Large intestine (tissue), 3 donors: ENCODE measurements around the gene ABLIM1. TPM values are rescaled to one million over a fixed set of nuclear protein-coding genes. Genes with fewer than 3 reads are reported as not detected.

Experiments used
- DNase-seq, 2 donors: peaks; one replicate each; pipeline versions ENCODE4 v3.0.0 to v3.0.0-alpha.2; 2013
- H3K27ac ChIP-seq: one replicate; pipeline ENCODE4 v1.5.1; 2013; ENCODE audit warnings: low read length
- H3K27me3 ChIP-seq: 2 replicates; pipeline ENCODE4 v1.6.1; 2013; ENCODE audit warnings: low read length; ENCODE audit not compliant: control insufficient read depth, insufficient read depth
- H3K36me3 ChIP-seq: 2 replicates; pipeline ENCODE4 v1.6.1; 2013; ENCODE audit warnings: low read length; ENCODE audit not compliant: control insufficient read depth, insufficient read depth
- H3K4me1 ChIP-seq: one replicate; pipeline ENCODE4 v1.6.1; 2013; ENCODE audit warnings: low read length; ENCODE audit not compliant: control insufficient read depth, insufficient read depth
- H3K4me3 ChIP-seq: one replicate; pipeline ENCODE4 v1.5.1; 2013; ENCODE audit warnings: low read length
- H3K9me3 ChIP-seq: one replicate; pipeline ENCODE4 v1.6.1; 2013; ENCODE audit warnings: mild to moderate bottlenecking, low read depth, low read length, moderate library complexity; ENCODE audit not compliant: control insufficient read depth
- WGBS: methylation state at CpG from one replicate; pipeline ENCODE4 v1.1.5; 2013; ENCODE audit warnings: low lambda C conversion rate; ENCODE audit not compliant: insufficient coverage; 5-methylcytosine and 5-hydroxymethylcytosine counted together
- polyA plus RNA-seq: library from polyadenylated mRNA; unstranded; fragments of 120-200 nt; gene quantifications from one replicate; pipeline ENCODE4 v1.2.1, GENCODE V29; 2013

Gene ABLIM1
- polyA plus RNA-seq, 1 donor = 54.9 TPM

DNA sequence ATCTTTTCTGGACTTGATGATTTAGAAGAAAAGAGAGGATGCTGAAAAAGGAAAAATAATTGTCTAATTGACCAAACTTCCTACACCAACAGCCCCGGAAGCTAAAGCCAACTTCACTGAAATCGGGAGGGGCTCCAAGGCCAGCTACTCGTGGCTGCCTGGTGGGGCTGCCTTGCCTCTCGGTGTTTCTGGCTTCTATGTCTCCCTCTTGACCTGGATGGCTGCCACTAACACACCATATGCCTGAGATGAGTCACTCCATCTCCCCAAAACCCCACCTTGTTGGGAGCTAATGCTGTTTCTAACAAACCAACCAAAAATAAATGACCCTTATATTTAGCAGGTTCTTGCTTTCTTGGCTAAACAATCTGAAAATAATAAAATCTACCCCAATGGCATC, 166.1 kb downstream of the ABLIM1 start:
- H3K27ac ChIP-seq = no peak overlapping the region
- DNase-seq = no peak
- no CpG with 5 or more reads among the region's 4 CpGs for WGBS
- H3K36me3 ChIP-seq = peaks cover 15% of the 10 kb centered on the region
- H3K4me1 ChIP-seq = no peaks in the 10 kb centered on the region
- H3K4me3 ChIP-seq = no peak overlapping the region
- H3K27me3 ChIP-seq = no peaks in the 10 kb centered on the region
- H3K9me3 ChIP-seq = no peaks in the 10 kb centered on the region

DNA sequence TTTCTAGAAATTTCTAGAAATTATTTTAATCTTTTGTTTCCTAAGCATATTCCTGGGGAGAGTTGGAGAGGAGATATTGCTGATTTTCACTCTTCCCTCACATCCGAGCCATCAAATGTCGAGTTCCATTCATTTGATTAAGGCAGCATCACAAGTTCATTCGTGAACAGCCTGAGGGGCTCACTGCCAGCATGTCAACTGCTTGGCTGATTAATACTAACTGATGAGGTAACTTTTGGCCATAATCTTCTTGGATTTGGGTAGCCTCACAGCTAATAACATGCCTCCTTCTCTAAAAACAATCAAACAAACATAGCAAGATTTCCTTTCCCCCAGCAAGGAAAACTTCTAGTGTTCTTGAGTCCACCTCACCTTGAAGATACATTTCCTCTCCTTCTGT, 166.7 kb downstream of the ABLIM1 start:
- H3K4me1 ChIP-seq = no peaks in the 10 kb centered on the region
- H3K27ac ChIP-seq = no peak overlapping the region
- no peak for DNase-seq
- H3K9me3 ChIP-seq = no peaks in the 10 kb centered on the region
- no CpG with 5 or more reads among the region's 3 CpGs for WGBS
- H3K36me3 ChIP-seq = peaks cover 17% of the 10 kb centered on the region
- no peak overlapping the region for H3K4me3 ChIP-seq
- no peaks in the 10 kb centered on the region for H3K27me3 ChIP-seq

GRCh38 chr10:114489521-114490310, 168.4 kb downstream of the ABLIM1 start:
- Histone ChIP-seq H3K27me3 (no peaks in the 10 kb centered on the region), H3K4me3 (no peak overlapping the region), H3K9me3 (no peaks in the 10 kb centered on the region), H3K36me3 (peaks cover 29% of the 10 kb centered on the region), H3K4me1 (no peaks in the 10 kb centered on the region), H3K27ac (no peak overlapping the region)
- no peak for DNase-seq
- WGBS = 100% methylated on average over 1 of the region's 14 CpGs

DNA sequence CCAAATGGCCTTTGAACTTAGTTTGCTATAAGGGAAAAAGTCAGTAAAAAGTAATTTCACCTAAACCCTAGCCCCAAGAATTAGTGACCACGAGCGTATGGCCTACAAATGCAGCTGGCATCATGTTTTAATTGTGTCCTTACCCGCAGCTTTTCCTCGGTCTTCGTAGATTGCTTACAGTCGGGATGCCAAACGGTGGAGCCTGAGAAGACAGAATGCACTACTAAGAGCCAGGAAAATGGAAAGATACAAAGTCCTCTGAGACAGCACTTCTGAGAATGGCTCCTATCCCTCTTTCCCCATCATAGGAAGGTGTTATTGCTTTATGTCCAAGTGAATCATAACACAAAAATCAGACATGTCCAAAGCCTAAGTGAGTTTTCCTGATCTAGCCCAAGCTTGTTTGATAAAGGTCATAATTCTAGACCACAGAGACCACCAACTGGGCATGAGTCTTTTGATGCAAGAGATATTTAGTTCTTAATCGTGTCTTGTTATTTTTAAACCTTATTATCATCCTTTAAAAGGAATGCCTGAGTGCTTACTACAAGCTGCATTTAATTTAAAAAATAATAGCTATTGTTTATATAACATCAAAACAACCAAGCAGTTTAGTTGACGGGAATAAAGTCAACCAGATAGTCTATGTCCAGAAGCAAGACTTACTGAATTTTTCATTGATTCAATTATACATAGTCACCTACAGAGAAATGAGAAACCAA, 170.1 kb downstream of the ABLIM1 start:
- H3K9me3 ChIP-seq = no peaks in the 10 kb centered on the region
- H3K27ac ChIP-seq = no peak overlapping the region
- H3K36me3 ChIP-seq = peaks cover 31% of the 10 kb centered on the region
- H3K4me1 ChIP-seq = no peaks in the 10 kb centered on the region
- H3K27me3 ChIP-seq = no peaks in the 10 kb centered on the region
- H3K4me3 ChIP-seq = no peak overlapping the region
- no peak for DNase-seq
- WGBS = 89% methylated on average over 1 of the region's 9 CpGs

- H3K4me3 ChIP-seq = no peak overlapping the region
- no peak overlapping the region for H3K27ac ChIP-seq
- H3K27me3 ChIP-seq = no peaks in the 10 kb centered on the region
- no peaks in the 10 kb centered on the region for H3K9me3 ChIP-seq
- WGBS = 82% methylated on average over 4 of the region's 10 CpGs
- DNase-seq = no peak
- H3K36me3 ChIP-seq = peaks cover 31% of the 10 kb centered on the region
- H3K4me1 ChIP-seq = no peaks in the 10 kb centered on the region
Measured at GRCh38 chr10:114486938-114487814, 170.9 kb downstream of the ABLIM1 start.

GRCh38 chr10:114485696-114486400, 172.2 kb downstream of the ABLIM1 start:
- H3K9me3 ChIP-seq = no peaks in the 10 kb centered on the region
- H3K27ac ChIP-seq = no peak overlapping the region
- no peak for DNase-seq
- no peak overlapping the region for H3K4me3 ChIP-seq
- no peaks in the 10 kb centered on the region for H3K4me1 ChIP-seq
- no CpG with 5 or more reads among the region's 5 CpGs for WGBS
- peaks cover 31% of the 10 kb centered on the region for H3K36me3 ChIP-seq
- no peaks in the 10 kb centered on the region for H3K27me3 ChIP-seq

DNA sequence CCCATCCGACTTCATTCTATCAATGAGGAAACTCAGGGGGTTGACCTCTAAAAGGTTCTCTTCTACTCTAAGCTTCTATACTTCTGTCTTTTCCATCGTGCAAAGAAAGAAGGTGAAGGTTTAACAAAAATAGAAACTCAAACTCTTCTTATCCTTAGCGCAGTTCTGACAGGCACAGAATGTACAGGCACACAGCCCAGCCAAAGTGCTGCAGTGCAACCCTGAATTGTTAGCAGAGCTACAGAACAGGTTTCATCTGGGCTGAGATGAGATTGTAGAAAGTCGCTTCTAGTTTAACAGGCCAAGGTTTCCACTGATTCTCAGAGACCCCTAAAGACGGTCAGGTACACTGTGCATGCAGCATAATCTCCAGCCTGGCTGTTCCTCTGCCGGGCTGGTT, 174.5 kb downstream of the ABLIM1 start:
- Histone ChIP-seq H3K27ac (no peak overlapping the region), H3K4me3 (no peak overlapping the region), H3K9me3 (no peaks in the 10 kb centered on the region), H3K27me3 (no peaks in the 10 kb centered on the region), H3K4me1 (no peaks in the 10 kb centered on the region), H3K36me3 (peaks cover 24% of the 10 kb centered on the region)
- DNase-seq = no peak
- 94% methylated on average over 2 of the region's 6 CpGs for WGBS

DNA sequence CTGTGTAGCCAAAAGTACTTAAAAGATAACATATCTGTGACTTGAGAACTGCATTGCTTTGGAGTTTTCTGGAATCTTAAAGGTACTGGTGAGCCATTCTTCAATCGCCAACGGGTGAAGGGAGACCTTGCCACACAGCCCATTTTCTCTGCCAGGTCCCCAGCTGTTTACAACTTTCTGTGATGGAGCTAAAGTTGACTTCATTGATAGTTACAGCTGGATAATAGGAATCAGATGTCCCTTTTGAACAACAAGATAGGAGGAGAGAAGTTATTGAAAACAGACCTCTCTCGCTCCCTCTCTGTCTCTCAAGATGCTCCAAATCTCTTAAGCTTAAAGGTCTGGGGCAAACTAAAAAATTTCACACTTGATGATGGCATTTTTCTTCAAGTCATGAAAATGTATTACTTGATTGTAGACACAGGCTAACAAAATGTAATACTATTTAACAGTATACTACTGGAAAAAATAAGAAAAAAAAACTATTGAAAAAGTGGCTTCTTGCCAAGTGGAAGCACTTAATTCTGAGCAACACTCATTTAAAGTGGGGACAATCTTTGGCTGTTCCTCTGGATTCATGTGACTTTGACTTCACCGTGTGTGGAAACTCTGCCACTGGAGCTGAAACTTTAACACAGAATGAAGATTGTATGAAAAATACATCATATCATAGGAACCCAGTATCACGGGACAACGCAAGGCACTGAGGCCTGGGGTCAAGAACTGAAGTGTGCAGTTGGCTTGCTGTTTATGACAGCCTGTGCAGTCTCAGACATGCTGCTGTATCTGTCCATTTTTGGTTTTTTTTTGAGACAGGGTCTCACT, 175.4 kb downstream of the ABLIM1 start:
- H3K27ac ChIP-seq = no peak overlapping the region
- no peaks in the 10 kb centered on the region for H3K4me1 ChIP-seq
- H3K4me3 ChIP-seq = no peak overlapping the region
- 83% methylated on average over 1 of the region's 6 CpGs for WGBS
- H3K9me3 ChIP-seq = no peaks in the 10 kb centered on the region
- H3K36me3 ChIP-seq = peaks cover 21% of the 10 kb centered on the region
- no peak for DNase-seq
- H3K27me3 ChIP-seq = no peaks in the 10 kb centered on the region

DNA sequence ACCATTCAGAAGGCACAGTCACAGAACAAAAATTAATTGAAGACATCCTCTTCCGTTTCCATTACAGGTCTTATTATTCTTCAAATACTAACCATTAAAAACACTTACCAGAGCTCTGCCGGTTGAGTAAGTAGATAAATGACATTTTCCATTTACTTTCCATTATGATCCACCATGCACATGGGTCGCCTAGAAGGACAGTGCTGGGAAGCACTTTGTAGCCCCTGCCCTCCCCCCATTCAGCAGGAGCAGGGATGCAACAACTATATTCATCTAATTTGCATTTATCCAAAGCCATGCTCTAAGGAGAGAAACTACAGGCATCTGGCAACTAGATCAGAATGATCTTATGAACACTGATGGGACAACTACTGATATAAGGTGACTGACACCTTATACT, 177.0 kb downstream of the ABLIM1 start:
- Histone ChIP-seq H3K27ac (no peak overlapping the region), H3K4me1 (no peaks in the 10 kb centered on the region), H3K27me3 (no peaks in the 10 kb centered on the region), H3K4me3 (no peak overlapping the region), H3K36me3 (peaks cover 11% of the 10 kb centered on the region), H3K9me3 (no peaks in the 10 kb centered on the region)
- 75% methylated on average over 1 of the region's 3 CpGs for WGBS
- DNase-seq = no peak
